ENCODE results near the gene ST6GAL1. TPM values are rescaled to one million over a fixed set of nuclear protein-coding genes. Genes with fewer than 3 reads are reported as not detected.

Gene ST6GAL1
- total RNA-seq, 4 donors from 2014 or later: 32.6 to 107 (median 57.1) TPM

DNA sequence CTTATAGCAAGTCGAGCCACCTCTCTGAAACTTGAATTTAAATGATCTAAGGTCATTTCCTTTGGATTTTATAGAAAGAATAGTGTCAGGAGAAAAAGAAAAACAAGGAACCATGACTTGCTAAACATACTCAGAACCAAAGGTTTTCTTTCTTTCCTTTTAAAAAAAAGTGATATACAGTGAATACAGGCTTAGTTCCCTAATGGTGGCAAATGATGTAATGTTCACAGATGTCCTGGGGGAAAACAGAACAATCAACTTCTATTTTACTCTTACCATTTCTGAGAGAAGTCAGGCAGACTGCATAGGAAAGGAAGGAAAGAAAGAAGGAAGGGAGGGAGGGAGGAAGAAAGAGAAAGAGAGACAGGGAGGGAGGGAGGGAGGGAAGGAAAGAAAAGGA is 56.5 kb downstream of the ST6GAL1 start:
- Histone ChIP-seq H3K27ac (no peak overlapping the region), H3K9me3 (no peaks in the 10 kb centered on the region), H3K27me3 (no peaks in the 10 kb centered on the region), H3K36me3 (no peaks in the 10 kb centered on the region), H3K4me1 (no peaks in the 10 kb centered on the region), H3K4me3 (no peak overlapping the region)
- no peak for DNase-seq
- TF ChIP-seq, protein P1, sequence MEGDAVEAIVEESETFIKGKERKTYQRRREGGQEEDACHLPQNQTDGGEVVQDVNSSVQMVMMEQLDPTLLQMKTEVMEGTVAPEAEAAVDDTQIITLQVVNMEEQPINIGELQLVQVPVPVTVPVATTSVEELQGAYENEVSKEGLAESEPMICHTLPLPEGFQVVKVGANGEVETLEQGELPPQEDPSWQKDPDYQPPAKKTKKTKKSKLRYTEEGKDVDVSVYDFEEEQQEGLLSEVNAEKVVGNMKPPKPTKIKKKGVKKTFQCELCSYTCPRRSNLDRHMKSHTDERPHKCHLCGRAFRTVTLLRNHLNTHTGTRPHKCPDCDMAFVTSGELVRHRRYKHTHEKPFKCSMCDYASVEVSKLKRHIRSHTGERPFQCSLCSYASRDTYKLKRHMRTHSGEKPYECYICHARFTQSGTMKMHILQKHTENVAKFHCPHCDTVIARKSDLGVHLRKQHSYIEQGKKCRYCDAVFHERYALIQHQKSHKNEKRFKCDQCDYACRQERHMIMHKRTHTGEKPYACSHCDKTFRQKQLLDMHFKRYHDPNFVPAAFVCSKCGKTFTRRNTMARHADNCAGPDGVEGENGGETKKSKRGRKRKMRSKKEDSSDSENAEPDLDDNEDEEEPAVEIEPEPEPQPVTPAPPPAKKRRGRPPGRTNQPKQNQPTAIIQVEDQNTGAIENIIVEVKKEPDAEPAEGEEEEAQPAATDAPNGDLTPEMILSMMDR (IDR thresholded peaks at IDR 0.05): no peak
- no peak for TF ChIP-seq POLR2A (IDR thresholded peaks at IDR 0.05)
- intact Hi-C loops (cut with DNase I; ENCODE audit: low total_unique reads): no loop called here

DNA sequence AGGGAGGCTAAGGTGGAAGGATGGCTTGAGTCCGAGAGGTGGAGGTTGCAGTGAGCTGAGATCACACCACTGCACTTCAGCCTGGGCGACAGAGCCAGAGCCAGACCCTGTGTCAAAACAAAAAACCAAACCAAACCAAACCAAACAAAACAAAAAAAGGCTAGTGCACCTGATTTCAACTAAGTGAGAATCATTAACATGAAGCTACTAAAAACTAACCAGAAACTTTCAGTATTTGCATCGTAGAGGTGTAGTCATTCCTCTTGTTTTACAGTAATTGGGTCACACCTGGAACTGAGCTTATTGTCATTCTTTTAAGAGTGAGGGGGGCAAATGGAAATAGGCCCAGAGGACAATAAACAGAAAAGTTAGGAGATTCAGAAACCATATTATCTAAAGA is 58.5 kb downstream of the ST6GAL1 start:
- no peaks in the 10 kb centered on the region for H3K9me3 ChIP-seq
- no peak overlapping the region for H3K4me3 ChIP-seq
- H3K27me3 ChIP-seq: no peaks in the 10 kb centered on the region
- DNase-seq: no peak
- H3K4me1 ChIP-seq: no peaks in the 10 kb centered on the region
- H3K36me3 ChIP-seq: no peaks in the 10 kb centered on the region
- no peak overlapping the region for H3K27ac ChIP-seq
- TF ChIP-seq POLR2A (IDR thresholded peaks at IDR 0.05): no peak
- TF ChIP-seq, protein P1 (IDR thresholded peaks at IDR 0.05): no peak
- intact Hi-C loops (cut with DNase I; ENCODE audit: low total_unique reads): no loop called here

DNA sequence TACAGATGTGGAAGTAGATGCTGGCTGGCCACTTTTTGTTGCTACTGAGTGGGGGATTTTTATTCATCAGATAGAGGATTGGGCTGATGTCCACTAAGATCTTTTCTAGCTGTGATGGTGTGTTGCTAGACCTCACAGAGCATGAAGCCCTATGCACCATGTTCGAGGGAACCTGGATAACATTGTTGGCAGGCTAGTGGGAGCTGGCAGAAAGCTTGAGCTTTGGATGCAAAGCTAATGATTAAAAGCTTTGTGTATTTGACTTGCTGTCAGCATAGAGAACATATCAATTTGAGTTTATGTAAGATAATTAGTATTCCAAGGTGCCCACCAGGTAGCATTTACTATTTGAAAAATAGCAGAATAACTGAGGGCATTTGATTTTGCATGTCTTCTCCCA is 59.1 kb downstream of the ST6GAL1 start:
- Histone ChIP-seq H3K4me1 (no peaks in the 10 kb centered on the region), H3K4me3 (no peak overlapping the region), H3K9me3 (no peaks in the 10 kb centered on the region), H3K36me3 (no peaks in the 10 kb centered on the region), H3K27ac (no peak overlapping the region), H3K27me3 (no peaks in the 10 kb centered on the region)
- TF ChIP-seq, protein P1 (IDR thresholded peaks at IDR 0.05): no peak
- no peak for TF ChIP-seq POLR2A (IDR thresholded peaks at IDR 0.05)
- no peak for DNase-seq
- intact Hi-C loops (cut with DNase I; ENCODE audit: low total_unique reads): no loop called here

DNA sequence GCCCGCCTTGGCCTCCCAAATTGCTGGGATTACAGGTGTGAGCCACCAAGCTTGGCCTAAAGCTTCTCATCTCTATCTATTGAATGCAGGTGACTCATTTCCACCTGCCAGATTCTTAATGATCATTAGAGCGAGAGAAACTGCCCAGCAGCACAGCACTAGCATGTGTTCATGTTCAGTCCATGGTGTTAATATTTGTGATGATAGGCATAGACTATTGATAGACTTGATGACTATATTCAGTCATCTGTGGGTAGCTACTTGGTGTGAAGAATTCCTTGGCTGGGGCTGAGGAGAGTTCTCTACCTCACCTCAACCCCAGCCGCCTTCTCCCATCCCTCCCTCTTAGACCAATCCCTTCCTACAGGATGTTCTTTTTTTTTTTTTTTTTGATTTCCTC is 60.0 kb downstream of the ST6GAL1 start:
- H3K27me3 ChIP-seq: no peaks in the 10 kb centered on the region
- no peaks in the 10 kb centered on the region for H3K4me1 ChIP-seq
- peak overlapping the region in 1 of 2 donors; percentile 44 for H3K27ac ChIP-seq
- no peak for DNase-seq
- H3K36me3 ChIP-seq: no peaks in the 10 kb centered on the region
- H3K9me3 ChIP-seq: no peaks in the 10 kb centered on the region
- H3K4me3 ChIP-seq: no peak overlapping the region
- intact Hi-C loops (cut with DNase I; ENCODE audit: low total_unique reads): no loop called here
- TF ChIP-seq POLR2A (IDR thresholded peaks at IDR 0.05): no peak
- TF ChIP-seq, protein P1 (IDR thresholded peaks at IDR 0.05): no peak

DNA sequence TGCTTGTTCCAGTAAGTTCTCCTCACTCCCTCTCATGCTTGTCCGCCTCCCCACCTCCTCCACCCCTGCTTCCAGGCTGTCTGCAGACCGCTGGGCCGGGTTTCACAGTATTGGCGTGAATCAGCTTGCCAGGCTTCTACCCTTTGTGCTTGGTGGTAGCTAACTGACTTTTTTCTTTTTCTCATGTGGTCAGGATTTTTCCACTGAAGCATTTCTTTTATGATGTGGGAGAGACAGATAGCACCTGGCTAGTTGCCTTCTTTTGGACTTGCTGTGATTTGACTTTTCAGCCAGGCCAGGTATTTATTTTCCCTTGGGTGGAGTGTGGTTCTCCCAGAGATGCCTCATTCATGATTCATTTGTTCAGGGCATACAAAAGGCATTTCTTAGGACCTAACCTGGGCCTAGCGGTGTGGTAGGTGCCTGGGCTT is 60.6 kb downstream of the ST6GAL1 start:
- TF ChIP-seq, protein P1 (IDR thresholded peaks at IDR 0.05): no peak
- TF ChIP-seq POLR2A (IDR thresholded peaks at IDR 0.05): no peak
- DNase-seq: peak; percentile 38 to 56
- no peak overlapping the region for H3K4me3 ChIP-seq
- no peaks in the 10 kb centered on the region for H3K27me3 ChIP-seq
- H3K4me1 ChIP-seq: no peaks in the 10 kb centered on the region
- intact Hi-C loops (cut with DNase I; ENCODE audit: low total_unique reads): no loop called here
- no peaks in the 10 kb centered on the region for H3K36me3 ChIP-seq
- no peaks in the 10 kb centered on the region for H3K9me3 ChIP-seq
- peak overlapping the region; percentile 37 to 44 for H3K27ac ChIP-seq

All from uterus (tissue), 4 donors.